Stimulated activated effector memory CD8-positive, alpha-beta T cell treated with anti-CD3 and anti-CD28 coated beads, Interleukin-12 subunit alpha, Interleukin-12 subunit beta, amount 100 ng/mL, for 72 hours (primary cell): ENCODE results near the gene ACSBG1.
A peak's percentile ranks its signal among the peaks of the same experiment; 100 is the strongest.

Experiments used
- ATAC-seq: fragments of 150-1000 bp; cut with Tn5 transposase; 2 replicates; pipeline ENCODE4 v1.10.0; 2021
- DNase-seq, 2 donors: peaks; one replicate each; pipeline ENCODE4 v3.0.0; 2021 to 2022; ENCODE audit warnings: low spot score in 2 of 2
- H3K27ac Mint-ChIP-seq: one replicate; pipeline ENCODE4 v1.8.0; 2022; ENCODE audit warnings: mild to moderate bottlenecking, mixed read lengths
- H3K36me3 Mint-ChIP-seq: one replicate; pipeline ENCODE4 v1.8.0; 2022; ENCODE audit warnings: mild to moderate bottlenecking, mixed read lengths
- H3K4me1 Mint-ChIP-seq: one replicate; pipeline ENCODE4 v1.8.0; 2022; ENCODE audit warnings: mixed read lengths
- H3K4me3 Mint-ChIP-seq: one replicate; pipeline ENCODE4 v1.8.0; 2022; ENCODE audit warnings: mild to moderate bottlenecking, mixed read lengths
- H3K9me3 Mint-ChIP-seq: one replicate; pipeline ENCODE4 v1.8.0; 2022; ENCODE audit warnings: mixed read lengths

ACSBG1 gene

DNA sequence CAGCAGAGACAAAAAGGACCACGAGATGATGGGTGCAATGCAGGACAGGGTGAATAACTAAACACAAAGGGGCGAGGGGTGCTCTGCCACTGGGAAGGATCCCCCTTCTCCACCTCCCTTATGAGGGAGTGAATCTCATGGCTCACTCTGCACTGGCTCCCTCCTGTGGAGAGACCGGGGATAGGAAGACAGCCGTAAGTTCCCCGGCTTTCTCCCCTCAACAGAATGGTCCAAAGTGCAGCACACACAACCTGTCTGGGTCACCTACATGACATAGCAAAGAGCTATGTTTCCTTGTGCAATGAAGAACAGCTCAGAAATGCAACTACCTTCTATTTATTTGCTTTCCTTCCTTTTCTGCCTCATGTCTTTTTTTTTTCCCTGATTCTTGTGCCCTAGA, 7.8 kb upstream of the ACSBG1 start:
- DNase-seq (peak in 1 of 2 donors; percentile 61), ATAC-seq (peak; percentile 36)
- Mint-ChIP-seq H3K9me3 (no peaks in the 10 kb centered on the region), H3K4me3 (no peak overlapping the region), H3K36me3 (no peaks in the 10 kb centered on the region), H3K4me1 (no peaks in the 10 kb centered on the region), H3K27ac (no peak overlapping the region)

DNA sequence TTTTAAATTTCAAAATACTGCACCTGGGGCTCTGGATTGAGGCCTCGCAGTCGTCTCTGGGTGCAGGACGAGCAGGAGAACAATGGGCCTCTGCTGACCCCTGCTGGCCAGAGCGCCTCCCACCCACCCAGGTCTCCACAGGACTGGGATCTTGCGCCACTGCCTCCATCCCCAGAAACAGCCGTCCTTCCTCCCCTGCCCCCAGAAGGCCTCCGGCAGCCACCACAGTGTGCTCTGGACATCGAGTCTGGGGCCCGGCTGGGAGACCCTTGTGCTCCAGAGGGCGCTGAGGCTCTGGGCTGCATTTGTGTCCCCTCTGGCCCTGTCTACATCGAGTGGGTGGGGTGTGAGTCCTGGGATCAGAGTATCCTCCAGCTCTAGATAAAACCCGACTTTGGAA, 6.7 kb upstream of the ACSBG1 start:
- no peaks in the 10 kb centered on the region for H3K36me3 Mint-ChIP-seq
- H3K4me3 Mint-ChIP-seq, result no peak overlapping the region
- H3K4me1 Mint-ChIP-seq, result no peaks in the 10 kb centered on the region
- no peak overlapping the region for H3K27ac Mint-ChIP-seq
- DNase-seq, result peak; percentile 80 to 94
- peak; percentile 92 for ATAC-seq
- H3K9me3 Mint-ChIP-seq, result no peaks in the 10 kb centered on the region

- H3K27ac Mint-ChIP-seq, result no peak overlapping the region
- no peaks in the 10 kb centered on the region for H3K36me3 Mint-ChIP-seq
- no peaks in the 10 kb centered on the region for H3K4me1 Mint-ChIP-seq
- no peak for ATAC-seq
- H3K4me3 Mint-ChIP-seq, result no peak overlapping the region
- DNase-seq, result no peak
- no peaks in the 10 kb centered on the region for H3K9me3 Mint-ChIP-seq
These were observed 5.4 kb upstream of the ACSBG1 start for GRCh38 chr15:78239811-78240210.

GRCh38 chr15:78237146-78237545, 2.8 kb upstream of the ACSBG1 start:
- ATAC-seq (no peak), DNase-seq (no peak)
- Mint-ChIP-seq H3K4me1 (no peaks in the 10 kb centered on the region), H3K27ac (no peak overlapping the region), H3K4me3 (no peak overlapping the region), H3K36me3 (no peaks in the 10 kb centered on the region), H3K9me3 (no peaks in the 10 kb centered on the region)

- Mint-ChIP-seq H3K4me1 (no peaks in the 10 kb centered on the region), H3K4me3 (no peak overlapping the region), H3K36me3 (no peaks in the 10 kb centered on the region), H3K9me3 (no peaks in the 10 kb centered on the region), H3K27ac (no peak overlapping the region)
- ATAC-seq (no peak), DNase-seq (no peak)
These were observed 2.1 kb upstream of the ACSBG1 start for GRCh38 chr15:78236491-78236890.

DNA sequence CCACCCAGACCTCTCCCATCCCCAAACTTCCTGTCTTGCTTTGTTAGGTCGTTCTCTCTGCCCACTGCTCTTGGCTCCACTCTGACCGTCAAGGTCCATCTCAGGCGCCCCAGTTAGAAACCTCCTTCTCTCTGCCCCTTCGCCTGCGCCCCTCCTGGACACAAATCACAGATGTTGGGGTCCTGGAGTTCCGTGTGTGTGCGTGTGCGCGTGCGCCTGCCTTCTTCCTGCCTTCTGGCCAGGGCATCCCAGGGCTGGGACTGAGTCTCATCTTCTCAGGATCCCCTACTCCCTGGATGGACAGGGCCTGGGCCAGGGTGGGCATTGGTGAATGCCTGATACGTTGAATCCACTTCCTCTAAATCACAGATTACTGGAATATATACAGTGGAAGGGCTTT, 869 bp downstream of the ACSBG1 start:
- Mint-ChIP-seq H3K36me3 (no peaks in the 10 kb centered on the region), H3K27ac (no peak overlapping the region), H3K4me3 (no peak overlapping the region), H3K4me1 (no peaks in the 10 kb centered on the region), H3K9me3 (no peaks in the 10 kb centered on the region)
- ATAC-seq (no peak), DNase-seq (no peak)

DNA sequence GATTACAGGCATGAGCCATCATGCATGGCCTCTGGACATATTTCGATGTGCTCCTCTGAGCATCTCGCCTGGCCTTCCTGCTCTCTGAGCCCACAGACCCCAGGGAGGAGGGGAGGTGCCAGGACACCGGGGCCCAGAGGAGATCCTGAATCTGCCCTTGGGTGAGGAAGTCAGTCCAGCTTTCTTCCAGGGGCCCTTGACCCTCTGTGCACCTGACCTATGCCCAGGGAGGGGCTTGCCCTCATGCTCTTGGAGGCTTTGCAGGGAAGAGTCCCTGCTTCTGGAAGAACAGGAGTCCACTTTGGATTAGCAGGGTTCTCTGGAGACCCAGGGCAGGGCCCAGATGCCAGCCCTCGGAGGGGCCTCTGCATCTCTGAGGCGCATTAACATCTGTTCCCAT, 1.4 kb downstream of the ACSBG1 start:
- Mint-ChIP-seq H3K27ac (no peak overlapping the region), H3K4me3 (no peak overlapping the region)

DNA sequence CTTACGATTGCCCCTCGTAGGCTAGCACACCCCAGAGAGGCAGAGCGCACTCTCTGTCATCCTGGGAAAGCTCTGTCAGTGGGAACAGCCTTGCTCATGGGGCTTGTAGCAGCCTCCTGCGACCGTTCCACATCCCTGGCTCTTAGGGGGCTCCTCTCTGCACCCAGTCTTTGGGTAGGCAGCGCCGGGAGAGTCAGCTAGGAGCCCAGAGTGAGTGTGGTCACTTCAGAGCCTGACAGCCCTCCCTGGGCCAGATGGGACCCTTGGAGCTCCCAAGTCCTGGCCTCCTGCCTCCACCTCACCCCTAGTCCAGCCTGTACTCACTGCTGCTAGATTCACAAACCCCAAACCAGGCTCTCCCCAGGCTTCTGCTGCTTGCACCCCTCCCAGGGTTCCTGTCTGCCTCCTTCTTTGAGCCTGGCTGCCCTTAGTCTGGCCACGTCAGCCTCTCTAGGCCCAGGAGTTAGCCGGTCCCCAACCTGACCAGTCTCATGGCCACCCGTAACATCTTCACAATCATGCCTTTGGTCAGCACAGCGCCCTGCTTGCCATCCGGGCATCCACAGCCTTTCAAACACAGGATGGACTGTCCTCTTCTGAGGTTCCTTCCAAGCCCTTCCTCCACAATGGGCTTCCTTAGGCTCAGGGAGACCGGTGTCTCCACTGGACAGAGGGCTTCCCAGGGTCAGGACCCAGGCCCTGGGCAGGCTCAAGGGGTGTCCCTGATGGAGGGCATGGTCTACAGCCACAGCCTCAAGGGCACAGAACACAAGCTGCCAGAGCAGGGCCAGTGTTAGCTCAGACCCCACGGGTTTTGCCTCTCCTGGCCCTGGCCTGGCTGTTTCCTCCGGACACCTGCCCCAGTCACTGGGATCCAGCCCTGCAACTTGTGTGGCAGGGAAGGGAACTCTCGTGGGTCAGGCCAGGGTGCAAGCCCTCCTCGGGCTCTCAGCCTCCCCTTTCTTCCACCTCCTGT, 4.6 kb downstream of the ACSBG1 start:
- H3K9me3 Mint-ChIP-seq, result no peaks in the 10 kb centered on the region
- H3K36me3 Mint-ChIP-seq, result no peaks in the 10 kb centered on the region
- peaks cover 5% of the 10 kb centered on the region for H3K4me1 Mint-ChIP-seq
- H3K4me3 Mint-ChIP-seq, result no peak overlapping the region
- DNase-seq (no peak), ATAC-seq (no peak)
- no peak overlapping the region for H3K27ac Mint-ChIP-seq

More for the DNA sequence above, 1.4 kb downstream of the ACSBG1 start:
- no peaks in the 10 kb centered on the region for H3K9me3 Mint-ChIP-seq
- no peaks in the 10 kb centered on the region for H3K4me1 Mint-ChIP-seq
- ATAC-seq, result no peak
- no peaks in the 10 kb centered on the region for H3K36me3 Mint-ChIP-seq
- no peak for DNase-seq

GRCh38 chr15:78228356-78228996, 5.9 kb downstream of the ACSBG1 start:
- Mint-ChIP-seq H3K4me3 (no peak overlapping the region), H3K4me1 (peaks cover 17% of the 10 kb centered on the region)

GRCh38 chr15:78225783-78226541, 8.4 kb downstream of the ACSBG1 start:
- ATAC-seq (peak; percentile 96), DNase-seq (peak in 1 of 2 donors; percentile 56)
- no peaks in the 10 kb centered on the region for H3K9me3 Mint-ChIP-seq
- H3K27ac Mint-ChIP-seq, result no peak overlapping the region
- H3K4me1 Mint-ChIP-seq, result peaks cover 18% of the 10 kb centered on the region
- no peaks in the 10 kb centered on the region for H3K36me3 Mint-ChIP-seq
- H3K4me3 Mint-ChIP-seq, result no peak overlapping the region

More at GRCh38 chr15:78228356-78228996, 5.9 kb downstream of the ACSBG1 start:
- no peak for DNase-seq
- ATAC-seq, result no peak
- no peaks in the 10 kb centered on the region for H3K36me3 Mint-ChIP-seq
- no peak overlapping the region for H3K27ac Mint-ChIP-seq
- no peaks in the 10 kb centered on the region for H3K9me3 Mint-ChIP-seq

- H3K4me3 Mint-ChIP-seq, result no peak overlapping the region
- peak overlapping the region; percentile 29 for H3K27ac Mint-ChIP-seq
- DNase-seq (no peak), ATAC-seq (peak; percentile 40)
- peaks cover 18% of the 10 kb centered on the region for H3K4me1 Mint-ChIP-seq
- H3K36me3 Mint-ChIP-seq, result no peaks in the 10 kb centered on the region
- H3K9me3 Mint-ChIP-seq, result no peaks in the 10 kb centered on the region
These were observed 10.3 kb downstream of the ACSBG1 start for GRCh38 chr15:78224023-78224411.

DNA sequence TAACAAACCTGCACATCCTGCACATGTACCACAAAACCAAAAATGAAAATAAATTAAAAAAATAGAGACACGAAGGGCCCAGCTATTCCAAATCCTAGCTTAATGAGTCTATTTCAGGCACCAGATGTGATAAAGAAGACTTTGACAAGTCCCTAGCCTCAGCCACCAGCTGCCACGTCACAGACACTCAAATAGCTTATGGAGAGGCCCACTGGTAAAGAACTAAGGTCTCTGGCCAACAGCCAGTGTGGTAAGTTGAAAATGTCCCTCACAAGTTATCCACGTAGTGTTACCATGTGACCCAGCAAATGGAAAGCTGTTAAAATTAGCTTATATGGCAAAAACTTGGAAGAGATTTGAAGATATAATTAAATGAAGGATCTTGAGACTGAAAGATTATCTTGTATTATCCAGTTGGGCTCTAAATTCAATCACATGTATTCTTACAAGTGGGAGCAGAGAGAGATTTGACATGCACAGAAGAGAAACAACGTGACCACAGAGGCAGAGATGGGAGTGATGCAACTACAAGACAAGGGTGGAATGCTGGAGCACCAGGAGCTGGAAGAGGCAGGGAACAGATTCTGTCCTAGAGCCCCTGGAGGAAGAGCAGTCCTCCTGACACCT, 10.9 kb downstream of the ACSBG1 start:
- no peaks in the 10 kb centered on the region for H3K36me3 Mint-ChIP-seq
- peak overlapping the region; percentile 46 for H3K27ac Mint-ChIP-seq
- no peak overlapping the region for H3K4me3 Mint-ChIP-seq
- DNase-seq (no peak), ATAC-seq (no peak)
- peaks cover 18% of the 10 kb centered on the region for H3K4me1 Mint-ChIP-seq
- no peaks in the 10 kb centered on the region for H3K9me3 Mint-ChIP-seq

GRCh38 chr15:78222745-78223395, 11.5 kb downstream of the ACSBG1 start:
- Mint-ChIP-seq H3K9me3 (no peaks in the 10 kb centered on the region), H3K36me3 (no peaks in the 10 kb centered on the region), H3K4me1 (peaks cover 18% of the 10 kb centered on the region), H3K4me3 (no peak overlapping the region), H3K27ac (peak overlapping the region; percentile 46)
- DNase-seq (no peak), ATAC-seq (no peak)

- H3K9me3 Mint-ChIP-seq, result no peaks in the 10 kb centered on the region
- peaks cover 14% of the 10 kb centered on the region for H3K4me1 Mint-ChIP-seq
- no peak for DNase-seq
- H3K4me3 Mint-ChIP-seq, result no peak overlapping the region
- no peak for ATAC-seq
- H3K27ac Mint-ChIP-seq, result no peak overlapping the region
- H3K36me3 Mint-ChIP-seq, result no peaks in the 10 kb centered on the region
These were observed 13.7 kb downstream of the ACSBG1 start for GRCh38 chr15:78220713-78221112.
